ENCODE measurements around the gene GTF3C1. TPM values are rescaled to one million over a fixed set of nuclear protein-coding genes. Genes with fewer than 3 reads are reported as not detected.

The GTF3C1 gene
- 144 and 162 TPM in 2 replicates for total RNA-seq
- polyA plus RNA-seq, result 82.9 and 113 TPM in 2 replicates

DNA sequence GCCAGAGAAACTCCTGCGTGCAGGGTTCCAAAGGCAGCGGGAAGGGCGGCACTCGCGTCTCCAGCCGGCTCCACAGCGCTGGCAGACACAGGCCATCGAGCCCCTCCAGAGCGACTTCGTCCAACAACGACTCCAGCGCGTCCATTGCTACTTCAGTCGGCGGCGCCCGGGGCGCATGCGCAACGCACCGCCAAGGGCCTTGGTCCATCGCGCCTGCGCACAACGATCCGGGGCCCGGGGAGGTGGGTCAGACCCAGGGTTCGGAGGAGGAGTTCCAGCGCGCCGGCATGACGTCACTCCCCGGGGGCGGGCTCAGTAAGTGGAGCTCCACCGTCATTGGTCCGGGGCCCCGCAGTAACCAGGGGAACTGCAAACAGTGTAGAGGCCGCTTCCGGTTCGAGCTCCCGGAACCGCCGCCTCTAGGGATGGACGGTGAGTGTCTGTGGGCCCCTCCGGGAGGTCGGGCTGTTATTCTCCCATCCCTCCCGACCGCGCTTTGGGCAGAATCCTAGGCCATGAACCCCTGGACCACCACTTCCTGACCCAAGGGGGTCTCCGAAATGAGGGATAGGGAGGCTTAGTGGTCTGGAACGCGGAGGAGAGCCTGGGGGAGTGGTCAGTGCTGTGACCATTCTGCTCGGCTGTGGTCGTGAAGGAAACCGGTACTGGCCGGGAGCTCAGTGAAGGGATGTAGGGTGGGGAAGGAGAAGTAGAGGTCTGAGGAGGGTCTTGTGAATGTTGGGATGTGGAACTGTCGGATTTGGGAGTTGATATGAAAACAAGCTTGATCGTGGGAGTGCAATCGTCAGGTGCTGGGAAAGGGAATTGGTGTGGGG is at the start of gene GTF3C1, which contains the start of gene KATNIP:
Gene GTF3C1, minus strand, starts transcription at position 168 of the 836 bp plus-strand sequence. Its CDS starts 23 bp downstream, at position 145.
Gene KATNIP, plus strand, starts transcription at position 399 of the 836 bp plus-strand sequence. Its CDS starts 27 bp downstream, at position 426.
- Histone ChIP-seq H3K4me1 (ENCODE audit: low read depth) (peaks cover 9% of the 10 kb centered on the region), H3K27ac (peak within 1 kb of the TSS; percentile 67), H3K27me3 (no peaks in the 10 kb centered on the region), H3K36me3 (peaks cover 3% of the 10 kb centered on the region), H3K4me3 (peak within 1 kb of the TSS; percentile 84), H3K9me3 (ENCODE audit: low read depth) (no peaks in the 10 kb centered on the region)
- DNase-seq (ENCODE audit: low read depth in 1 of 2, low spot score in 1 of 2), result peak; percentile 99 to 100
- no peak for TF ChIP-seq CTCF (IDR thresholded peaks at IDR 0.05; ENCODE audit: low read depth, low read length)

GRCh38 chr16:27598931-27599565 is 49.3 kb upstream of the GTF3C1 start:
- no peak overlapping the region for H3K4me3 ChIP-seq
- TF ChIP-seq CTCF (IDR thresholded peaks at IDR 0.05; ENCODE audit: low read depth, low read length), result no peak
- H3K9me3 ChIP-seq (ENCODE audit: low read depth), result no peaks in the 10 kb centered on the region
- peak in 1 of 2 donors; percentile 47 for DNase-seq (ENCODE audit: low read depth in 1 of 2, low spot score in 1 of 2)
- H3K27ac ChIP-seq, result peak overlapping the region; percentile 51
- H3K4me1 ChIP-seq (ENCODE audit: low read depth), result peaks cover 41% of the 10 kb centered on the region
- no peaks in the 10 kb centered on the region for H3K27me3 ChIP-seq
- no peaks in the 10 kb centered on the region for H3K36me3 ChIP-seq

DNA sequence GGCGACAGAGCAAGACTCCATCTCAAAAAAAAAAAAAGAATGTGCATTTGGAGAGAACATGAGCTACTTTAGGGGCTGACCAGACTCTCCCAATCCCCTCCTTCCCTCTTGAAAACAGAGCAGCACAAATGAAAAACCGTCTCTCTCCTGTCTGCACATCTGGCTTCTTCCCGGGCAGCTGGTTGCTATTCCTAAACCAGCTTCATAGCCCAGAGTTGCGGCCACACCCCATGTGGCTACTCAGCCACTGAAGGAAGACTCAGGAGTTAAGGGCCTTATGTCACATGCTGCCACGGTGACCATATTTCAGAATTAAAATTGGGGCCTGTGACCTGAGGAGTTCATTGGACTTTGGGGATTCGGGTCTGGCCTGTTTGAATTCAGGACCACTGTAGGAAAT is 48.5 kb upstream of the GTF3C1 start:
- H3K27me3 ChIP-seq, result no peaks in the 10 kb centered on the region
- H3K4me1 ChIP-seq (ENCODE audit: low read depth), result peaks cover 41% of the 10 kb centered on the region
- H3K9me3 ChIP-seq (ENCODE audit: low read depth), result no peaks in the 10 kb centered on the region
- no peak for DNase-seq (ENCODE audit: low read depth in 1 of 2, low spot score in 1 of 2)
- TF ChIP-seq CTCF (IDR thresholded peaks at IDR 0.05; ENCODE audit: low read depth, low read length), result no peak
- no peak overlapping the region for H3K27ac ChIP-seq
- no peaks in the 10 kb centered on the region for H3K36me3 ChIP-seq
- H3K4me3 ChIP-seq, result no peak overlapping the region

DNA sequence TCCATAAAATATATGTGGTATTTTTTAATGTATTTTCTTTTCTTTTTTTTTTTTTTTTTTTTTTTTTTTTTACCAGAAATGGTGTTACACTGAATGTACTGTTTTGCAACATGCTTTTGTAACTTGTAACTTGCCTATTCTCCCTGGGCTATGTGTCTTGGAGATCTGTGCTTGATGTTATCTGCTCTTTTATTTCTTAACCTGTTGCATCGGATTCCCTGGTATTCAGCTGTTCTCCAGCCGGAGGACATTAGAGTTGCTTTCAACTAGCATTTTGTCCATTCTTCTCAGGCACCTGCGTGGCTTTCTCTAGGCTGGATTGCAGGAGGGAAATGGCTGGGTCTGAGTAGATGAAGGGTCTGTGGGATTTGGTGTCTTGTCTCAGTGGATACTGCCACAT is 47.6 kb upstream of the GTF3C1 start:
- no peak for TF ChIP-seq CTCF (IDR thresholded peaks at IDR 0.05; ENCODE audit: low read depth, low read length)

GRCh38 chr16:27596411-27596810 is 46.7 kb upstream of the GTF3C1 start:
- Histone ChIP-seq H3K4me1 (ENCODE audit: low read depth) (peaks cover 32% of the 10 kb centered on the region), H3K36me3 (no peaks in the 10 kb centered on the region), H3K27ac (no peak overlapping the region), H3K9me3 (ENCODE audit: low read depth) (no peaks in the 10 kb centered on the region), H3K27me3 (no peaks in the 10 kb centered on the region), H3K4me3 (no peak overlapping the region)
- DNase-seq (ENCODE audit: low read depth in 1 of 2, low spot score in 1 of 2), result peak in 1 of 2 donors; percentile 47
- no peak for TF ChIP-seq CTCF (IDR thresholded peaks at IDR 0.05; ENCODE audit: low read depth, low read length)

More for the DNA sequence above, 47.6 kb upstream of the GTF3C1 start:
- no peak overlapping the region for H3K4me3 ChIP-seq
- H3K27ac ChIP-seq, result no peak overlapping the region
- H3K4me1 ChIP-seq (ENCODE audit: low read depth), result peaks cover 39% of the 10 kb centered on the region
- no peaks in the 10 kb centered on the region for H3K27me3 ChIP-seq
- no peak for DNase-seq (ENCODE audit: low read depth in 1 of 2, low spot score in 1 of 2)
- H3K9me3 ChIP-seq (ENCODE audit: low read depth), result no peaks in the 10 kb centered on the region
- H3K36me3 ChIP-seq, result no peaks in the 10 kb centered on the region

Measured in cardiac muscle cell (in vitro differentiated cells and primary cell).